GM19324 (cell line): Measurements from ENCODE around the gene POU3F1.

Experiments
- ATAC-seq: cut with Tn5 transposase; IDR thresholded peaks from one replicate; pipeline ENCODE4 v1.9.1; 2021; ENCODE audit warnings: mild to moderate bottlenecking, moderate library complexity; ENCODE audit not compliant: unreplicated experiment, low FRiP score

The POU3F1 gene

DNA sequence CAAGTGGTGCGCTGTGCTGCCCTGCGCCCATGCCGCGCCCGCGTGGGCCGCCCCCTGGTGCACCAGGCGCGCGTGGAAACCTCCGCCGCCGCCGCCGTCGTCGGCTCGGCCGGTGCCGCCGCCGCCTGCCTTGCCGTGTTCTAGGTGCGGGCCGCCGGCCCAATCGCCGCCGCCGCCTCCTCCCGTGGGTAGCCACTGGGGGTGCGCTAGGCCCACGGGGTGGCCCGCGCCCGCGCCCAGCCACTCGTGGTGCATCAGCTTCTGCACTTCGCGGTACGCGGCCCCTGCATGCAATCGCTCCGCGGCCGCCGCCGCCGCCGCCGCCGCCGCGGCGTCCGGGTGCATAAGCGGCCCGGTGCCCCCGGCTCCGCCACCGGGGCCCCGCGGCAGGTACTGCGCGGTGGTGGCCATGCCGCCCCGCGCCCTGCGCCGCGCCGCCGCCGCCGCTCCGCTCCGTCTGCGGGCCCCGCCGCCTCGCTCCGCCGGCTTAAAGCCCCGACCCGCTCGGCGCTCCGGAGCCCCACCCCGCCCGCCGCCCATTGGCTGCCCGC lies at the start of gene POU3F1:
Gene POU3F1, minus strand, starts transcription at position 461 of the 551 bp plus-strand sequence. Its CDS starts 50 bp downstream, at position 411.
- ATAC-seq = no peak

DNA sequence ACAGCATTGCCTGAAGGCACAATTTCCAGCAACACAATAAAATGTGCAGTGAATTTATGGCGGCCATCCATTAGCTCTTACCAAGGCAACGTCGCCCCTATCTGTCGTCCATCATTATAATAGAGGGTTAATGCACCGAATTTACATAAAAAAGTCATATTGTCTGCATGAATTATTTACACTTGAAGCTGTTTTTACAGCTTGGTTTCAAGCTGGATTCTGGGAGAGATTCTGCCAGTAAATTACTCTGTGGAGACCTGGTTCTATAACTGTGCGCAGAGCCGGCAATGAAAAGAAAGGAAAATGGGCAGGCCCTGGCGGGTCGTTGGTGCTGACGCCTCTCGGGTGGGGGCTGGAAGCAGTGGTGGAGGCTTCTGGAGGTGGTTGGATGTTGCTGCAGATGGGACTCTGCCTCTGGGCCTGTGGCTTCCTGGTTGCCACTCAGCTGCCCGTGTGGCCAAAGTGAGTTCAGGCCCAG lies 48.9 kb upstream of the POU3F1 start:
- ATAC-seq = no peak

DNA sequence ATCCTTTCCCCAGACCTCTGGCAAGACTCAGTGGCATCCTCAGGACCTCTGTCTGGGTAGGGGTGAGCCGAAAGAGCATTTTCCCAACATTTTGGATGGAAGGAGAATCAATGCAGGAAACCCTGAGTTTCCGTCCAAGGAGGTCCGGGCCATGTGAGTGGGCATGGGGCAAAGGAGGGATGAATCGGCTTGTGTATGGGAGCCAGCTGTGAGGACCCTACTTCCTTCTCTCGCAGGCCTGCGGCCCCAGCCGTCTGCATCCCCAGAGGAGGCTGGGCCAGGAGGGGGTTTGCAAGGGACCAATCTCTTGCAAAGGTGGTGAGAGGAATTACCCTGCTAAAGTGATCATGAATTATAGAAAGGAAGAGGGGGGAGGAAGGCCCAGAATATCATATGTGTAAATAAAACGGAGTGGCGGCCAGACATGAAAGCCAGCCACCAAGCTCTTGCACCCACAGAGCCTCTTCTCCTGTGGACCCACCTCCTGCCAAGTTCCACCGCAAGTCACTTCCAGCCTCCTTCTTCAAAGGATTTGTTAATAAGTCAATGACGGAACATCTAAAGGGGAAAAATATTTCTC lies 48.2 kb upstream of the POU3F1 start:
- no peak for ATAC-seq

DNA sequence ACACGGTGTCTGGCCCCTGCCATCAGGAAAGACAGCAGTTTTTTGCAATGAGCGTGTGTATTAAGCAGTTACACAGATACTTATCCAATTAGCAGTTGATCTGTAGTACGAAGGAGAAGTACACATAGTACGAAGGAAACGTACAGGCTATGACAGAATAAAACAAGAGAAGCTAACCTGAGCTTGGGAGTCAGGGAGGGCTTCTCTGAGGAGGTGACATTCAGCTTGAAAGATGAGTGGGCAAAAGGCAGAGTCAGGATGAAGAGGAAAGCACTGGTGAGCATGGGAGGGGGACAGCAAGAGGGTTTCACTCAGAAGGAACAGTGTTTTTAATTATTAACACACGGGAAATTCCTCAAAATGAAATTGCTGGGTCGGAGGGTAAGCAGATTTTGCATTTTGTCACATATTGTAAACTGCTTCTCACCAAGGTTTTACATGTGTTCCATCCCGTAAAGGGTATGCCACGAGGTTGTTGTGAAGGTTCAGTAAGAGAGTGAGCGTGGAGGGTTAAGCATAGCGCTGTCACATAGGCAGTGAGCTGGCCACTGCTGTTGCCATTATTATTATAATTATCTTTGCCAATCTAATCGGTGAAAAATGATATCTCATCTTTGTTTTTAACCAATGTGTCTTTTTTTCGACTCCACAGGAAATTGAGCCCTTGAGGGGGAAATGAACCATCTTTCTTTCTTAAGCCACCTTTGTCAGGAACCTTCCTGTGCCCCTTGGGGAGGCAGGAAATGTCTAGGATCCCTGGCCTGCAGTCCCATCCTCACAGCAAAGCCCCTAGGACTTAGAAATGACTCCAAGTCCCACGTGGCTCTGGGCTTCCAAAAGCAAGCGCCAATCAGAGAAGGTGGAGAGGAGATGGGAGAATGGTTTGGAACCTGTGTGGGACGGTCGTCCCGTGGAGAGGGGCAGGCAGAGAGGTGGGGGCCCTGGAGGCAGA lies 47.3 kb upstream of the POU3F1 start:
- ATAC-seq = no peak

GRCh38 chr1:38092256-38092655 lies 45.7 kb upstream of the POU3F1 start:
- no peak for ATAC-seq

DNA sequence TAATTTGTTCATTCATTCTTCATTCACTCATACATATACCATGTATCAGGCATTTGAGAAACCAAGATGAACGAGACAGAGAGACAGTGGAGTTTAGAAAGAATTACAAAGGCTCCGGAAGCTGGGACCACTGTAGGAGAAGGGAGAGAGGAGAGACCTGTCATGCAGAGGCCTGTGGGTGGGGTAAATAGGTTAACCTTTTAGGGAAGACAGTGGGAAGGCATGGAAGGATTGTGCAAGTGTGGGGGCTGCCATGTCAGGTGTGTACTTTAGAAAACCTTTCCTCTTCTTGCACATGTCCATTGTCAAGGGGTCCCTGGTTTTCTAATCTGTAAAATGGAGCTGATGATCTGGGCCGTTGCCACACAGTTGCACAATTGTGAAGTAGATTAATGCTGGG lies 44.2 kb upstream of the POU3F1 start:
- ATAC-seq = no peak

- no peak for ATAC-seq
Observed at GRCh38 chr1:38089712-38090360, 43.2 kb upstream of the POU3F1 start.

GRCh38 chr1:38088791-38089190 lies 42.2 kb upstream of the POU3F1 start:
- no peak for ATAC-seq

DNA sequence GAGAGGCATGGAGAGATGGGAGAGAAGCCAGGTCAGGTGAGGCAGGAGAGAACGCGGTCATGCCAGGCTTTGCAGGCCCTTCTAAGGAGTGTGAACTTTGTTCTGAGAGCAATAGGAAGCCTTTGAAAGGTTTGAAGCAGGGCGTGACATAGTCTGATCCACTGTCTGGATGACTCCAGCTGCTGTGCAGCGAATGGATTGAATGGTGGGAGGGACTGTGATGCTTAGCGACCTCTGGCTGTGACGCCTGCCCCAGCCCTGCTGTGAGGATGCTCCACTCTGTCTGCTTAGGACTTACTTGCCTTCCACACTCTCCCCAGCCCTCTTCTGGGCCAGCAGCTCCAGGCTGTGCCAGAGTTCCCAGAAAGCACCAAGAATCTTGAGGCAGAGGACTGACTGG lies 41.8 kb upstream of the POU3F1 start:
- ATAC-seq = no peak

DNA sequence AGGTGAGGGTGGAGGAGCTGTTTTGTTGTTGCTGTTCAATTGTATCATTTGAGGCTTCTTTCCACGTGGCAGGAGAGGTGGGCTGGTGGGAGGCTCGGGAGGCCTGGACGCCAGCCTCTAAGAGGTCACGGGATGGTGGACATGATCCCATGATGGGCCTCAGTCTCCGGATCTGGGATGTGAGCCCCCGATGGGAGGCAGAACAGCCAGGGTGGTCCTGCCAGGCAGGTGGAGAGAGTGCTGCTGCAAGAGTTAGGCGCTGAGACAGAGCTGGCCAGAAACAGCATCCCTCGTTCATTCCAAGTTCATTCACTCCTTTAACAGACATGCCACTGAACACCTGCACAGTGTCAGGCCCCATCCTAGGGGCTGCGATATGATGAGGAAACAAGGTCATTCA lies 41.1 kb upstream of the POU3F1 start:
- no peak for ATAC-seq

DNA sequence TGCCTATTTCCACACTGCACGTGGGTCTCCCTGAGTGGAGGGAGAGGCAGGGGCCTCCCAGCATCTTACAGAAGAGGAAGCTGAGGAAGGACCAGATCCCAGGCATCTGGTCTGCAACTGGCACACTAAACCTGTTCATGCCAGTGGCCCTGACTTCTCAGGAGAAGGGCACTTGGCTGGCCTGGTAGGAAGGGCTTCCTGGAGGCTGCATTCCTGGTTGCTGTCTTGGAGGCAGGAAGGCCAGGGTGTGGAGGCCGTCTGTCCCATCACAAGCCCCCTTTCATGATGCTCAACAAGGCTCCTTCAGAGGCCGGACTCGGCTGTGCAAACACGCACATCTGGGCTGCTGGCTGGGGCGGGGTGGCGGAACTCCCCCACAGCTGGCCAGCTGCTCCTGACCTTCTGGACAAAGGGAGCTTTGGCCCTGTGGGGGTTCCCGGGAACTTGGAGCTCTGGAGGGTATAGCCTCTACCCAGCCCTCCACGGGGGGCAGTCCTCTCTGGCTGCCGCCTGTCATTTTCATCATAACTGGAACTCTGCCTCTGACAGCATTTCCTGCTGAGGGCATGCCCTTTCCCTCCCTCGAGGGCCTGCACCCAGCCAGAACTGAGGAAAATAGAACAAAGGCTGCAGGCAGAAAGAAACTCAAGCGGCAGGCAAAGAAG lies 39.2 kb upstream of the POU3F1 start:
- no peak for ATAC-seq

DNA sequence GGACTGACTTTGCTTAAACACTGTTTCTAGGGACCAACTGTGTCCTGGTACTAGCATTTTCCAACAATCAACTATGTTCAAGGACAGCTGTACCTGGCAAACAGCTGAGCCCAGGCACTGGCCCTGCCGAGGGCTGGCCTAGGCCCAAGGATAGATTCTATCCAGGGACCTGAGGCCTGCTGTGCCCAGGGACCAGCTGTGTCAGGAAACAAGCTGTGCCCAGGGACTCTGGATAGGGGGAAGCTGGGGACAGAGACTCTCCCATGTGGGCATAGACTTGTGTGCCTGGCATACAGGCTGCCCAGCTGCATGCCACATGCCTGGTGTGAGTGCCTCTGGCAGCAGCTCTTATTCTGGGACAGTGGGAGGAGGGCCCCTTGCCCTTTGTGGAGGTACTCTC lies 38.1 kb upstream of the POU3F1 start:
- no peak for ATAC-seq

GRCh38 chr1:38084113-38084512 lies 37.5 kb upstream of the POU3F1 start:
- no peak for ATAC-seq

GRCh38 chr1:38083541-38083940 lies 36.9 kb upstream of the POU3F1 start:
- no peak for ATAC-seq

GRCh38 chr1:38082769-38083263 lies 36.2 kb upstream of the POU3F1 start:
- no peak for ATAC-seq

DNA sequence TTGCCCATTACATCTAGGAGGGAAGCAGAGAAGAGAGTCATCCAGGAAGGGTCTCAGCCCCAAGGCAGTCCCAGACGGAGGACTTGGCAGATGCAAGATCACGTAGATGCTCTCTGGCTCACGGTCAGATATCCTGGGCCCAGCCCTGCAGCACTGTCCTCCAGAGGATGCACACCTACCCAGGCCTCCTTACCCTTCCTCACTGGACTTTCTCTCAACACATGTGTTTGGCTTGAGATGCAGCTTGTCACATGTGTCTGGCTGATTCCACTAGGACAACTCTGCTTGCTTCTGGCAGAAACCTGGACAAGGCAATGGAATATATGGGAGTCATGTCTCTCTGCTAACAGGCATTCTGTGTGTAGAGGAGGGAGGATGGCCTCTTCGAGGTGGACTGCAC lies 32.4 kb upstream of the POU3F1 start:
- ATAC-seq = no peak

DNA sequence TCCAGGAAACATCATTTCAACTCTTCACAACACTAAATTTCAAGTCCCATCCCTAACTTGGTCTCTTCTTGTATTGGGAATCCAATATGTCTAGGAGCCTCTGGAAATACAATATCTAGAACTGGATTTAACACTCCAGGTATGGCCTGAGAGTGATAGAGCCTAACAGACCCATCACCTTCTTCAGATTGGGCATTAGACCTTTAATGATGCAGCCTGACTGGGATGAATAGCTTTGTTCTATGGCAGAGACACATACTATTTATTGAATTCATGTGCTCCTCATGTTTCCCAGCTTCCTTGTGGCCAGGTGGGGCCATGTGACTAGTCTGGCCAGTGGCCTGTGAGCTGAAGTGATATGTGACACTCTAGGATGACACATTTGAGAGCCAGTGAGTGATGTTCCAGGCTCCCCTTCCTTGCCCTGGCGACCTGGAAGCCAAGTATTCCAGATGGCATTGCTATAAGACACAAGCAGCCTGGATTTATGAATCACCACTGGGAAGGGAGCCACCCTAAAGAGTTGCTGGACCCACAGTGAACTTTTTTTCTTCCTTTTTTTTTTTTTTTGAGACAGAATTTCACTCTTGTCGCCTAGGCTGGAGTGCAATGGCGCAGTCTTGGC lies 31.0 kb upstream of the POU3F1 start:
- no peak for ATAC-seq

GRCh38 chr1:38076455-38076854 lies 29.9 kb upstream of the POU3F1 start:
- ATAC-seq = no peak

GRCh38 chr1:38076038-38076437 lies 29.4 kb upstream of the POU3F1 start:
- no peak for ATAC-seq

- ATAC-seq = no peak
Observed at GRCh38 chr1:38075191-38075590, 28.6 kb upstream of the POU3F1 start.
